Neutrophil (primary cell): ENCODE data around the gene NOX5.

ENCODE experiments used
- H3K27ac ChIP-seq: fragments of 200-600 bp; sonication (generic); 2 replicates; pipeline ENCODE4 v1.5.1; 2016; ENCODE audit warnings: mild to moderate bottlenecking, moderate library complexity
- H3K27me3 ChIP-seq: fragments of 200-600 bp; sonication (generic); 2 replicates; pipeline ENCODE4 v1.6.0; 2016; ENCODE audit warnings: mild to moderate bottlenecking
- H3K36me3 ChIP-seq: fragments of 200-600 bp; sonication (generic); 2 replicates; pipeline ENCODE4 v1.5.1; 2017
- H3K4me1 ChIP-seq, 2 experiments: fragments of 200-600 bp in 1 of 2; sonication (generic) in 1 of 2; 1 replicate in 1 of 2; 2 replicates in 1 of 2; pipeline versions ENCODE4 v1.5.1 to v1.6.1; 2013 to 2016; ENCODE audit warnings: low read depth in 1 of 2, low read length in 1 of 2, mild to moderate bottlenecking in 1 of 2, moderate library complexity in 1 of 2; ENCODE audit not compliant: control insufficient read depth in 1 of 2, insufficient read depth in 1 of 2
- H3K4me3 ChIP-seq, 2 experiments: fragments of 200-600 bp in 1 of 2; sonication (generic) in 1 of 2; 1 replicate in 1 of 2; 2 replicates in 1 of 2; pipeline ENCODE4 v1.5.1; 2013 to 2016; ENCODE audit warnings: low read depth in 1 of 2, low read length in 1 of 2, mild to moderate bottlenecking in 1 of 2, moderate library complexity in 1 of 2
- H3K9me3 ChIP-seq: fragments of 200-600 bp; sonication (generic); 2 replicates; pipeline ENCODE4 v1.5.1; 2016
- CTCF ChIP-seq: fragments of 200-600 bp; sonication (generic); IDR thresholded peaks from 2 replicates; pipeline ENCODE4 v1.5.1; 2016; ENCODE audit warnings: antibody characterized with exemption

NOX5 gene

GRCh38 chr15:69059557-69059943, 45.1 kb downstream of the NOX5 start:
- no peak for TF ChIP-seq CTCF
- no peak overlapping the region for H3K27ac ChIP-seq
- H3K36me3 ChIP-seq = no peaks in the 10 kb centered on the region
- H3K4me3 ChIP-seq = no peak overlapping the region
- peaks cover 0 to 3% of the 10 kb centered on the region in 2 experiments for H3K4me1 ChIP-seq
- no peaks in the 10 kb centered on the region for H3K9me3 ChIP-seq
- H3K27me3 ChIP-seq = peaks cover 7% of the 10 kb centered on the region

GRCh38 chr15:69060041-69060481, 45.6 kb downstream of the NOX5 start:
- no peak for TF ChIP-seq CTCF
- Histone ChIP-seq H3K36me3 (no peaks in the 10 kb centered on the region), H3K9me3 (no peaks in the 10 kb centered on the region), H3K4me3 (no peak overlapping the region), H3K4me1 (peaks cover 0 to 3% of the 10 kb centered on the region in 2 experiments), H3K27ac (no peak overlapping the region), H3K27me3 (peaks cover 7% of the 10 kb centered on the region)

GRCh38 chr15:69060744-69061143, 46.2 kb downstream of the NOX5 start:
- Histone ChIP-seq H3K4me3 (no peak overlapping the region), H3K36me3 (no peaks in the 10 kb centered on the region), H3K9me3 (no peaks in the 10 kb centered on the region), H3K27me3 (peaks cover 7% of the 10 kb centered on the region), H3K27ac (no peak overlapping the region), H3K4me1 (peaks cover 0 to 3% of the 10 kb centered on the region in 2 experiments)
- no peak for TF ChIP-seq CTCF

- no peak overlapping the region for H3K4me3 ChIP-seq
- peaks cover 7% of the 10 kb centered on the region for H3K27me3 ChIP-seq
- H3K4me1 ChIP-seq = peaks cover 0 to 3% of the 10 kb centered on the region in 2 experiments
- TF ChIP-seq CTCF = no peak
- no peaks in the 10 kb centered on the region for H3K36me3 ChIP-seq
- no peak overlapping the region for H3K27ac ChIP-seq
- no peaks in the 10 kb centered on the region for H3K9me3 ChIP-seq
Measured at GRCh38 chr15:69061414-69061842, 46.9 kb downstream of the NOX5 start.

GRCh38 chr15:69064649-69065048, 50.2 kb downstream of the NOX5 start:
- Histone ChIP-seq H3K36me3 (no peaks in the 10 kb centered on the region), H3K9me3 (no peaks in the 10 kb centered on the region), H3K4me1 (no peaks in the 10 kb centered on the region)

More at GRCh38 chr15:69064649-69065048, 50.2 kb downstream of the NOX5 start:
- TF ChIP-seq CTCF = no peak
- Histone ChIP-seq H3K27me3 (peaks cover 1% of the 10 kb centered on the region), H3K27ac (no peak overlapping the region), H3K4me3 (no peak overlapping the region)
